Gastrocnemius medialis (tissue), 4 donors: ENCODE results near the gene COL25A1. TPM values are rescaled to one million over a fixed set of nuclear protein-coding genes. Genes with fewer than 3 reads are reported as not detected.

Experiments
- ATAC-seq, 2 donors: fragments of 150-250 bp; one replicate each; pipeline ENCODE4 v1.9.1; 2016
- DNase-seq, 2 donors: peaks; one replicate each; pipeline ENCODE4 v3.0.0-alpha.2; 2019
- H3K27ac ChIP-seq, 4 donors: fragments of 200-600 bp; sonication (generic); 1 replicate in 1 of 4; 2 replicates in 3 of 4; pipeline ENCODE4 v1.5.1; 2016 to 2018; ENCODE audit warnings: mild to moderate bottlenecking in 2 of 4, moderate library complexity in 1 of 4
- H3K27me3 ChIP-seq, 3 donors: fragments of 200-600 bp; sonication (generic) in 2 of 3; 1 replicate in 1 of 3; 2 replicates in 2 of 3; pipeline versions ENCODE4 v1.5.1 to v1.6.0; 2016 to 2019; ENCODE audit warnings: mild to moderate bottlenecking in 1 of 3, moderate library complexity in 1 of 3
- H3K36me3 ChIP-seq, 2 donors: fragments of 200-600 bp; sonication (generic) in 1 of 2; one replicate each; pipeline ENCODE4 v1.5.1; 2017 to 2018
- H3K4me1 ChIP-seq, 2 donors: fragments of 200-600 bp; sonication (generic) in 1 of 2; one replicate each; pipeline ENCODE4 v1.5.1; 2016 to 2017; ENCODE audit warnings: mild to moderate bottlenecking in 2 of 2
- H3K4me3 ChIP-seq, 4 donors: fragments of 200-600 bp; sonication (generic) in 3 of 4; 1 replicate in 1 of 4; 2 replicates in 3 of 4; pipeline ENCODE4 v1.5.1; 2016 to 2019; ENCODE audit warnings: mild to moderate bottlenecking in 2 of 4
- H3K9me3 ChIP-seq, 3 donors: fragments of 200-600 bp; sonication (generic) in 2 of 3; 1 replicate in 1 of 3; 2 replicates in 2 of 3; pipeline ENCODE4 v1.5.1; 2016 to 2019
- CTCF ChIP-seq, 5 experiments: fragments of 450-650 bp in 3 of 5; fragments of 200-600 bp in 2 of 5; sonication (generic) in 2 of 5; IDR thresholded peaks in 4 of 5; conservative IDR thresholded peaks in 1 of 5; 1 replicate in 4 of 5; 2 replicates in 1 of 5; pipeline ENCODE4 v1.5.1; 2016 to 2019; ENCODE audit warnings: antibody characterized with exemption in 5 of 5, mild to moderate bottlenecking in 3 of 5, moderate library complexity in 3 of 5
- POLR2A ChIP-seq, 2 donors: fragments of 450-650 bp; IDR thresholded peaks; one replicate each; pipeline ENCODE4 v1.6.1; 2017; ENCODE audit warnings: antibody characterized with exemption in 2 of 2, mild to moderate bottlenecking in 2 of 2, moderate library complexity in 2 of 2
- in situ Hi-C, 4 donors: fragments of 200-750 bp; cut with MboI; loops; one replicate each; pipeline versions ENCODE4 v1.15.0 to v1.8.0; 2017; ENCODE audit warnings: low sequenced_read_pairs in 4 of 4
- intact Hi-C: fragments of 100-400 bp; cut with DNase I; formaldehyde crosslinking; loops from one replicate; pipeline ENCODE4 v1.15.1; 2023; ENCODE audit warnings: low total_unique reads
- total RNA-seq, 4 donors: library from RNA; depleted of rRNA; stranded (reverse); fragments of >200 nt; gene quantifications; one replicate each; pipeline versions ENCODE4 v1.1.0 to v1.2.3, GENCODE V29; 2016

The COL25A1 gene
- total RNA-seq = 1 to 10 TPM in 1 of 4 donors, under 1 TPM in 2, not detected in 1; 0.27 to 2.0 (median 0.85) TPM

- Histone ChIP-seq H3K4me1 (peaks cover 16 to 17% of the 10 kb centered on the region in 2 donors), H3K36me3 (no peaks in the 10 kb centered on the region), H3K4me3 (peak within 1 kb of the TSS; percentile 57 to 73 (median 65)), H3K27me3 (peaks cover 10 to 24% (median 24%) of the 10 kb centered on the region in 3 donors), H3K27ac (peak within 1 kb of the TSS in 1 of 4 donors; percentile 23), H3K9me3 (no peaks in the 10 kb centered on the region)
- in situ Hi-C loops (loop anchor here in 1 of 4 donors (25.0 kb wide), 1 partner anchor 465 kb away; no protein-coding TSS in a partner anchor), intact Hi-C loops (no loop called here)
- ATAC-seq = peak; percentile 41 to 51
- no peak for DNase-seq
- TF ChIP-seq CTCF (IDR thresholded peaks at IDR 0.05 in 4 of 5, conservative IDR thresholded peaks at IDR 0.05 in 1 of 5) = no peak
- no peak for TF ChIP-seq POLR2A (IDR thresholded peaks at IDR 0.05)
Observed at GRCh38 chr4:109302361-109303139, at the start of gene COL25A1. Gene COL25A1, minus strand, starts transcription at chr4:109302658.

- Histone ChIP-seq H3K36me3 (no peaks in the 10 kb centered on the region), H3K4me3 (no peak overlapping the region), H3K4me1 (no peaks in the 10 kb centered on the region), H3K9me3 (no peaks in the 10 kb centered on the region), H3K27me3 (no peaks in the 10 kb centered on the region), H3K27ac (no peak overlapping the region)
- ATAC-seq (no peak), DNase-seq (no peak)
- TF ChIP-seq CTCF (IDR thresholded peaks at IDR 0.05 in 4 of 5, conservative IDR thresholded peaks at IDR 0.05 in 1 of 5) (no peak), POLR2A (IDR thresholded peaks at IDR 0.05) (no peak)
- in situ Hi-C loops = no loop called here
- intact Hi-C loops = no loop called here
Observed at GRCh38 chr4:109350121-109350520, 47.7 kb upstream of the COL25A1 start.

- Histone ChIP-seq H3K4me3 (no peak overlapping the region), H3K27me3 (no peaks in the 10 kb centered on the region), H3K36me3 (no peaks in the 10 kb centered on the region), H3K27ac (no peak overlapping the region), H3K9me3 (no peaks in the 10 kb centered on the region), H3K4me1 (no peaks in the 10 kb centered on the region)
- in situ Hi-C loops = no loop called here
- TF ChIP-seq POLR2A (IDR thresholded peaks at IDR 0.05) (no peak), CTCF (IDR thresholded peaks at IDR 0.05 in 4 of 5, conservative IDR thresholded peaks at IDR 0.05 in 1 of 5) (no peak)
- DNase-seq (no peak), ATAC-seq (no peak)
- intact Hi-C loops = no loop called here
Observed at GRCh38 chr4:109334129-109335105, 32.0 kb upstream of the COL25A1 start.

- H3K36me3 ChIP-seq = no peaks in the 10 kb centered on the region
- no peaks in the 10 kb centered on the region for H3K27me3 ChIP-seq
- no peak for TF ChIP-seq POLR2A (IDR thresholded peaks at IDR 0.05)
- TF ChIP-seq CTCF (IDR thresholded peaks at IDR 0.05 in 4 of 5, conservative IDR thresholded peaks at IDR 0.05 in 1 of 5) = peak in 3 of 5 experiments; percentile 12 to 48 (median 43)
- no peak overlapping the region for H3K27ac ChIP-seq
- intact Hi-C loops (no loop called here), in situ Hi-C loops (no loop called here)
- no peaks in the 10 kb centered on the region for H3K4me1 ChIP-seq
- no peak overlapping the region for H3K4me3 ChIP-seq
- H3K9me3 ChIP-seq = no peaks in the 10 kb centered on the region
- DNase-seq = no peak
- peak in 1 of 2 donors; percentile 30 for ATAC-seq
Observed at GRCh38 chr4:109332926-109333464, 30.5 kb upstream of the COL25A1 start.
